Left cardiac atrium (tissue), 4 donors: ENCODE data around the gene DHX35. TPM values are rescaled to one million over a fixed set of nuclear protein-coding genes. Genes with fewer than 3 reads are reported as not detected.

ENCODE experiments used
- ATAC-seq, 2 donors: fragments of 200-7000 bp; cut with Tn5 transposase; one replicate each; pipeline ENCODE4 v1.9.1; 2020; ENCODE audit warnings: mild to moderate bottlenecking in 2 of 2, moderate library complexity in 2 of 2
- DNase-seq: peaks from one replicate; pipeline ENCODE4 v3.0.0-alpha.2; 2020
- intact Hi-C, 2 donors: fragments of 100-400 bp; cut with DNase I; formaldehyde crosslinking; loops; one replicate each; pipeline versions ENCODE4 v1.14.1 to v1.15.1; 2022 to 2023
- long read RNA-seq: library from polyadenylated mRNA; unstranded; transcript quantifications from one replicate; pipeline ENCODE4 v2.0.0, GENCODE V29; 2021
- total RNA-seq, 2 donors: library from RNA; stranded (reverse); fragmentation: NEBNext Ultra II Directional; extraction: Animal tissue kit (Norgen Biotek cat#: 25700); gene quantifications; one replicate each; pipeline ENCODE4 v1.2.1, GENCODE V29; 2021
- donor health status: DM: no; HTN: yes; CAD: no.
- donor health status: DM: no; HTN: yes; CAD: no; lungs with severe emphysema.
- donor health status: DM: yes; HTN: yes; CAD: no.
- donor health status: Dilated cardiomyopathy.

Gene DHX35
- total RNA-seq: 10 to 100 TPM in 1 of 2 donors, 1 to 10 TPM in 1; 8.8 to 12.4 TPM
- long read RNA-seq, transcript DHX35-201 (22 exons, 3,325 nt): major isoform, 5 of 18 reads
- long read RNA-seq, partial matches to known transcripts: 2 of 18 reads
- long read RNA-seq, other reads (novel, unspliced or antisense): 11 of 18 reads

DNA sequence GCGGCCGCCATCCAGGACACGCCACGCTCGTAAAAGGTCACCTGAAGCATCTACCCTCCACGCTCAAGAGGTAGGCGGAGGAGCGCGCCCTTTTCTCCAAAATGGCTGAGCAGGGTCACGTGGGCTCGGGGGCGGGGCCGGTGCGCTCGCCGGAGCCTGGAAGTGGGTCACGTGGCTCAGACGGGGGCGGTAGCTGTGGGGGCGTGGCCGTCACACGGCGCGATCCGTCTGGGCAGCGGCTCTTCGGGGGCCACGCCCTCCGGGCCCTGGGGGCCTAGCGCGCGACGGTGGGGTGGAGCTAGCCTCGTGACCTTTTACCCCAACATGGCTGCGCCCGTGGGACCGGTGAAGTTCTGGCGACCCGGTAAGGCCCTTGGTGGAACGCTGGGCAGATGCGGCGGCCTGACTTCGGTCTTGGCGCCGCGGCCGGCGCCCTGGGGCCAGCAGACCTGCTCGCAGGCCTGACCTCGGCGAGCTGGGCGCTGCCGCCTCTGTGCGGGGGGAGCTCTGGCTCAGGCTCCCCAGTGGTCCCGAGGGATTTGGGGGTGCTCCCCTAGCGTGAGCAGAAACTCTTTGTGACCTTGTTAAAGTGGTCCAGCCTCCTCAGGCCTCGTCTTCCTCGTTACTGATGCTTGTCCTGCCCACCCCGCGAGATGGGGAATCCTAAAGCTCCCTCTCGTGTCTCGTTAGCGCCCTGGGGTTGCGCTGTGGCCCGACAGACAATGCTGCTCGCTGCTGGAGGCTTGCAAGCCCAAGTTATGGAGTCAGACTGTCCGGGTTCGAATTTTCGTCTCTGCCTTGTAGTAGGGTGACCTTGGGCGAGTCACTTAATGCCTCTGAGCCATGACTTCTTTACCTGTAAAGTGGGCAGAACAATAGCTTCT lies at the start of gene DHX35:
DHX35 (plus strand) TSS at position 301 of the 884 bp plus-strand sequence; CDS start at position 325, 24 bp downstream.
- intact Hi-C loops: no loop called here
- peak; percentile 99 for DNase-seq
- ATAC-seq: peak; percentile 100

- no peak for ATAC-seq
- no peak for DNase-seq
- intact Hi-C loops: no loop called here
These were observed 46.8 kb upstream of the DHX35 start for GRCh38 chr20:38915355-38915754.

- DNase-seq (no peak), ATAC-seq (no peak)
- intact Hi-C loops: no loop called here
These were observed 44.5 kb upstream of the DHX35 start for GRCh38 chr20:38917657-38918056.

DNA sequence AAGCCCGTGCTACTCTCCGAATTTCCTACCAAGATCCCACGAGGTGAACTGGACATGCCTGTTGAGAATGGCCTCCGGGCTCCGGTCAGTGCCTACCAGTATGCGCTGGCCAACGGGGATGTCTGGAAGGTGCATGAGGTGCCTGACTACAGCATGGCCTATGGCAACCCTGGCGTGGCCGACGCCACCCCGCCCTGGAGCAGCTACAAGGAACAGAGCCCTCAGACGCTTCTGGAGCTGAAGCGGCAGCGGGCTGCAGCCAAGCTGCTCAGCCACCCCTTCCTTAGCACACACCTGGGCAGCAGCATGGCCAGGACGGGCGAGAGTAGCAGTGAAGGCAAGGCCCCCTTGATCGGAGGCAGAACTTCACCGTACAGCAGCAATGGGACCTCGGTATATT lies 44.0 kb upstream of the DHX35 start:
- intact Hi-C loops: no loop called here
- ATAC-seq: no peak
- no peak for DNase-seq

DNA sequence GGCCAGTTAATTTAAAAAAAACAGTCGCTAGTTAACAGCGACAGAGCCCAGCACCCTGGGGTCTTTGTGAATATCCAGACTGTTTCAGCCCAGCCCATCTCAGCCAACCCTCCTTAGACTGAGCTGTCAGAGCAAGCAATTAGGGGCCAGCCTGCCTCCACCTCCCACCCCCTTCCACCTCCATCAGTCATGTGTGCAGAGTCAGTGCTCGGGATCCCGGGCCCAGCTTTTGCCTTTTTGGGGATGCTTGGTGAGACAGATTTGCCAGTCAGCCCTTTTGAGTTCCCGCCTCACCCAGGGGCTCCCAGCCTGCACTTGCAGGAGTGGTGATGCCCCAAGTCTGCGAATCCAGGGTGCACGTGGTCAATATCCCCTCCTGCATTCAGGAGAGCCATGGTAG lies 42.5 kb upstream of the DHX35 start:
- DNase-seq (no peak), ATAC-seq (no peak)
- intact Hi-C loops: no loop called here

DNA sequence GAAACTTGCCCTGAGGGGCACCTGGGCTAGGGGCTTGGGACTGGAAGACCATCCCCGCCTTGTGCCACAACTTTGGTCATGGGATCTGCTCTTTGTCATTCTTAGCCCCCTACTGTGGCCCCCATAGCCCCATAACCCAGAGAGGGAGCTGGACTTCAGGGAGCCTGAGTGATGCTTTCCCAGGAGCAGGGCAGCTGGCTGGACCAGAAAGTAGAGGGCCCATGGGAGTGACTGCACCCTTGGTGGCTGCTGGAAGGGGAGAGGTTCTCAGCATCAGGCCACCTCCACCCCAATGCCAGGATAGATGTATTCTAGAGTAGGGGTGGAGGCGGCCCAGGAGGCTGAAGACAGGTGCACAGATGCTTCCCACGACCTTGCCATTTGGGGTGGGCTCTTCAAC lies 41.7 kb upstream of the DHX35 start:
- intact Hi-C loops: no loop called here
- DNase-seq (no peak), ATAC-seq (no peak)

GRCh38 chr20:38920851-38921250 lies 41.3 kb upstream of the DHX35 start:
- intact Hi-C loops: no loop called here
- DNase-seq (no peak), ATAC-seq (no peak)

GRCh38 chr20:38924718-38925117 lies 37.4 kb upstream of the DHX35 start:
- intact Hi-C loops: loop anchor here in 1 of 2 donors (5.0 kb wide), 1 partner anchor 123 kb away; no protein-coding TSS in a partner anchor
- DNase-seq (no peak), ATAC-seq (no peak)

DNA sequence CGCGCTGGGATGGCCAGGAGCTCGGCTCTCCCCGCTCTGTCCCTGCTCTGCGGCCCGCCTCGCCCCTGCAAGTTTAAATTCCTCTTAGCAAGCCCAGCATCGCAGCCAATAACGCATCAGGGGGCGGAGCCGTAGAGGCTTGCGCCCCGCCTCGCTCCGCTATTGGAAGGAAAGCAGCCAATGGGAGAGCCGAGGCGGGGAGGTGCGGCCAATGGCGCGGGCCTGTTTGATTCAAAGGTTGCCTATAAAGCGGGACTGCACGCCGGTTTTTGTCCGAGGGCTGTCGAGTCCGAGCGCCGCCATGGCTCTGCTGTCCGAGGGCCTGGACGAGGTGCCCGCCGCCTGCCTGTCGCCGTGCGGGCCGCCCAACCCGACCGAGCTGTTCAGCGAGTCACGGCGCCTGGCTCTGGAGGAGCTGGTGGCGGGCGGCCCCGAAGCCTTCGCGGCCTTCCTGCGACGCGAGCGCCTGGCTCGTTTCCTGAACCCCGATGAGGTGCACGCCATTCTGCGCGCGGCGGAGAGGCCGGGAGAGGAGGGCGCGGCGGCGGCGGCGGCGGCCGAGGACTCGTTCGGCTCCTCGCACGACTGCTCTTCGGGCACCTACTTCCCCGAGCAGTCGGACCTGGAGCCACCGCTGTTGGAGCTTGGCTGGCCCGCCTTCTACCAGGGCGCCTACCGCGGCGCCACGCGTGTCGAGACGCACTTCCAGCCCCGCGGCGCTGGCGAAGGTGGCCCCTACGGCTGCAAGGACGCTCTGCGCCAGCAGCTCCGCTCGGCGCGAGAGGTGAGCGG lies 35.8 kb upstream of the DHX35 start, which contains the start of gene FAM83D:
FAM83D (plus strand) TSS at position 276 of the 792 bp plus-strand sequence; CDS start at position 302, 26 bp downstream.
- intact Hi-C loops: loop anchor here (1.0 to 5.0 kb wide), 2 partner anchors 121 to 122 kb away; no protein-coding TSS in a partner anchor
- ATAC-seq (peak; percentile 98 to 99), DNase-seq (peak; percentile 95)

- DNase-seq: no peak
- intact Hi-C loops: loop anchor here (1.0 to 5.0 kb wide), 2 partner anchors 120 to 121 kb away; no protein-coding TSS in a partner anchor
These were observed 35.1 kb upstream of the DHX35 start for GRCh38 chr20:38926934-38927616.

GRCh38 chr20:38927902-38928578 lies 34.1 kb upstream of the DHX35 start:
- intact Hi-C loops: loop anchor here in 1 of 2 donors (5.0 kb wide), 1 partner anchor 119 kb away; no protein-coding TSS in a partner anchor
- DNase-seq: no peak
- ATAC-seq: no peak

More at GRCh38 chr20:38926934-38927616, 35.1 kb upstream of the DHX35 start:
- no peak for ATAC-seq

- DNase-seq (no peak), ATAC-seq (no peak)
- intact Hi-C loops: no loop called here
These were observed 31.9 kb upstream of the DHX35 start for GRCh38 chr20:38930242-38930569.

DNA sequence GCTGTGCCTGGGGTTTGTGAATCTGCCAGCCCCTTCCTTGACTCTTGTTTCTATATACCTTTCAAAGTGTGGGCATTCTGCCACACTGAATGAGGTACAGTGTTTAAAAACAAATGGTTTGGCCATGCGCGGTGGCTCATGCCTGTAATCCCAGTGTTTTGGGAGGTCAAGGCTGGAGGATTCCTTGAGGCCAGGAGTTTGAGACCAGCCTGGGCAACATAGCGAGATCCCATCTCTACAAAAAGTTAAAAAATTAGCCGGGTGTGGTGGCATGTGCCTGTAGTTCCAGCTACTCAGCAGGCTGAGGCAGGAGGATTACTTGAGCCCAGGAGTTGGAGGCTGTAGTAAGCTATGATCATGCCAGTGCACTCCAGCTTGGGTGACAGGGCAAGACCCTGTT lies 30.2 kb upstream of the DHX35 start:
- DNase-seq: no peak
- ATAC-seq: no peak
- intact Hi-C loops: no loop called here

- peak; percentile 33 for DNase-seq
- peak; percentile 53 to 58 for ATAC-seq
- intact Hi-C loops: no loop called here
These were observed 29.6 kb upstream of the DHX35 start for GRCh38 chr20:38932457-38933120.

- ATAC-seq (no peak), DNase-seq (no peak)
- intact Hi-C loops: no loop called here
These were observed 27.6 kb upstream of the DHX35 start for GRCh38 chr20:38934530-38934929.

GRCh38 chr20:38935285-38935684 lies 26.9 kb upstream of the DHX35 start:
- DNase-seq: no peak
- ATAC-seq: no peak
- intact Hi-C loops: no loop called here

DNA sequence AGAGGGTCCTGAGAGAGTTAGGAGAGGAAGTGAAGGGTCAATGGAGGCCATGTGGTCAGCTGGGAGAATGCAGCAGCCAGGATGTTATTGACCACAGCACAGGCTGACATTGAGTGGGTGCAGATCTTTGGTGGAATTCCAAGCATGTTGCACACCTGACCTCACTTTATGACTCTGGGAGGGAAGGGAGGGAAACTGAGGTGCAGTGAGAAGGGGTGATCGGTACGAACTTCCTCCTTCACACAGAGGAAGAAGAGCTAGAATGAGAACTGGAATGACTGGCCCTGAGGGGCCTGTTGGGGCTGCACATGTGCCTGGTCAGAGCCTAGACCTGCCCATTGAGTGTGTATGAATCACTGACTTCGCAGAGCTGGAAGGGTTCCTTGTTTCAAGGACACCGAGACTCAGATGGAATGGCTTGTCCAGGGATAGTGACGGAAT lies 26.2 kb upstream of the DHX35 start:
- intact Hi-C loops: no loop called here
- ATAC-seq (no peak), DNase-seq (no peak)

DNA sequence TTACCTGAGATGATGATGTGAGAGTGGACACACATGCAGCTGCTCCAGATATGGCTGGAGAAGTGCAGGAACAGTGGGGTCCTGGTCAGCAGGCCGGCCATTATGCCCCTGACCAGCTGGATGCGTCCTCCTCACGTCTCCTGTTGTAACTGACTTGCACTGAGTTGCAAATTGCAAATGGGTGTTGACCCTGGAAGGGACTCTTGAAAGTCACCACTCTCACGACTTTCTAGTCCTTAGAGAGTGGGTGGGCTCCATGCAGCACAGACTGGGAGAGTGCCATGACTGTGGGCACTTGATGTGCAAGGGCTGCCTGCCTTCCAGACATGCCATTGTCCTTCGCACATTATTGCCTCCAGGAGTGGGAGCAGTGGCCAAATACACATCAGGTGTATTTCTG lies 25.1 kb upstream of the DHX35 start:
- DNase-seq: no peak
- intact Hi-C loops: no loop called here
- ATAC-seq: no peak
